Activated T-cell treated with anti-CD3 and anti-CD28 coated beads, Interleukin-2, amount 50 U/mL, for 24 hours (primary cell): Measurements from ENCODE around the gene NOS1.
"Not testable (repeated sequence)": the region's sequence is repeated elsewhere in the genome, so short reads cannot be mapped to it uniquely, and the experiment has no call there.

Experiments
- DNase-seq: peaks from one replicate; pipeline ENCODE4 v3.0.0-alpha.2; 2020
- H3K27ac Mint-ChIP-seq: 2 replicates; pipeline ENCODE4 v1.8.0; 2020; ENCODE audit warnings: mild to moderate bottlenecking, mixed read lengths
- H3K27me3 Mint-ChIP-seq: 2 replicates; pipeline ENCODE4 v1.8.0; 2020; ENCODE audit warnings: mixed read lengths
- H3K36me3 Mint-ChIP-seq: 2 replicates; pipeline ENCODE4 v1.8.0; 2020; ENCODE audit warnings: low read depth, mixed read lengths
- H3K4me1 Mint-ChIP-seq: 2 replicates; pipeline ENCODE4 v1.8.0; 2020; ENCODE audit warnings: low read depth, mixed read lengths
- H3K4me3 Mint-ChIP-seq: 2 replicates; pipeline ENCODE4 v1.8.0; 2020; ENCODE audit warnings: mild to moderate bottlenecking, moderate library complexity, mixed read lengths
- H3K9me3 Mint-ChIP-seq: 2 replicates; pipeline ENCODE4 v1.8.0; 2020; ENCODE audit warnings: mixed read lengths

NOS1 gene

DNA sequence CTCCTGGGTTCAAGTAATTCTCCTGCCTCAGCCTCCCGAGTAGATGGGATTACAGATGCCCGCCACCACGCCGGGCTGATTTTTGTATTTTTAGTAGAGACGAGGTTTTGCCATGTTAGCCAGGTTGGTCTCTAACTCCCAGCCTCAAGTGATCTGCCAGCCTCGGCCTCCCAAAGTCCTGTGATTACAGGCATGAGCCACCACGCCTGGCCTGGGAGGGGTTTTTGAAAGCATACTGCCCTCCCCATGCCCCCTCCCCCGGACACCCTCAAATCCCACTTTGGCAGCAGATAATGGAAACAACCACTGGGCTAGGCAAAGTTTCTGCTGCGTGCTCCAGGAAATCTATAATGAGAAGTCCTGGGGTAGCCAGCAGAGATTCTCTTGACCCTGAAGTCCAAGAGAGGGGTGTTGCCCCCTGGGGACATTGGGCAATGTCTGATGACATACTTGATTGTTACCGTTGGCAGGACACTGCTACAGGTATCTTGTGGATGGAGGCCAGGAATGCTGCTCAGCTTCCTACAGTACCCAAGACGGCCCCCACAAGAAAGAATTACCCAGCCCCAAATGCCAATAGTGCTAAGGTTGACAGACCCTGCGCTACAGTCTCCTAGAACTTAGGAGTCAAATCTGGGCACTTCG lies 152.5 kb downstream of the NOS1 start:
- no peaks in the 10 kb centered on the region for H3K4me1 Mint-ChIP-seq
- peaks cover 43% of the 10 kb centered on the region for H3K27me3 Mint-ChIP-seq
- H3K27ac Mint-ChIP-seq = no peak overlapping the region
- H3K9me3 Mint-ChIP-seq = no peaks in the 10 kb centered on the region
- no peak for DNase-seq
- no peaks in the 10 kb centered on the region for H3K36me3 Mint-ChIP-seq
- no peak overlapping the region for H3K4me3 Mint-ChIP-seq

DNA sequence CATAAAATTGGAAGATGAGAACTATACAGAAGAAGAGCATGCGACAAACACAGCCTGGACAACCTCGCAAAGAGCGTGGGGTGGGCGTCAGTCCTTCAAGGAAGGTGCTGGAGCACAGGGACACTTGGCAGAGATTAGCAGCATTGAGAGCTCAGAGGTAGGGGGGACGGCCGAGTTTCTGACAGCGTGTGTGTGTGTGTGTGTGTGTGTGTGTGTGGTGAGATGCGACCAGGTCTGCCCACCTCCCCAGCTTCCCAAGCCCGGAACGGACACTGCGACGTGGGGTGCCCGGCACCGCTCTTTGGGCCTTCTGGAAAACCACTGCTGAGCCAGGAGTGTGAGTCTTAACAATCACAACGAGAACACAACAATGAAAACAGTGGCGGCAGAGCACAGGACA lies 153.2 kb downstream of the NOS1 start:
- peaks cover 43% of the 10 kb centered on the region for H3K27me3 Mint-ChIP-seq
- DNase-seq = no peak
- no peaks in the 10 kb centered on the region for H3K36me3 Mint-ChIP-seq
- no peak overlapping the region for H3K4me3 Mint-ChIP-seq
- no peaks in the 10 kb centered on the region for H3K4me1 Mint-ChIP-seq
- no peak overlapping the region for H3K27ac Mint-ChIP-seq
- H3K9me3 Mint-ChIP-seq = no peaks in the 10 kb centered on the region

DNA sequence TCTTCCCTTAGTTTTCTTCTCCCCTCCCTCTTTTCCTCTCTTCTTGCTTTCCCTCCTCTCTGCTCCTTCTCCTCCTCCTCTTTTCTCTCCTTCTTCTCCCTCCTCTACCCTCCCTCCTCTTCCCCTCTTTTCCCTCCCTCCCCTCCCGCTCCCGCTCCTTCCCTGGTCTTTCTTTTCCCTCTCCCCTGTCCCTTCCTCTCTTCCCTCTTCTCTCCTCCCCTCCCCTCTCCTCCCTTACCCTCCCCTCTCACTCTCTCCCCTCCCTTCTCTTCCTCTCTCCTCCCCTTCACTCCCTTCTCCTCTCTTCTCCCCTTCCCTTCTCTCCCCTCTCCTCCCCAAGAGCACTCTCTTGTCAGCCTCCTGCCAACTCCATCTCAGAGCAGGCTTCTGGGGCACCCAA lies 153.8 kb downstream of the NOS1 start:
- Mint-ChIP-seq H3K27me3 (peaks cover 43% of the 10 kb centered on the region), H3K27ac (no peak overlapping the region), H3K9me3 (no peaks in the 10 kb centered on the region), H3K4me1 (no peaks in the 10 kb centered on the region), H3K4me3 (no peak overlapping the region), H3K36me3 (no peaks in the 10 kb centered on the region)
- no peak for DNase-seq

DNA sequence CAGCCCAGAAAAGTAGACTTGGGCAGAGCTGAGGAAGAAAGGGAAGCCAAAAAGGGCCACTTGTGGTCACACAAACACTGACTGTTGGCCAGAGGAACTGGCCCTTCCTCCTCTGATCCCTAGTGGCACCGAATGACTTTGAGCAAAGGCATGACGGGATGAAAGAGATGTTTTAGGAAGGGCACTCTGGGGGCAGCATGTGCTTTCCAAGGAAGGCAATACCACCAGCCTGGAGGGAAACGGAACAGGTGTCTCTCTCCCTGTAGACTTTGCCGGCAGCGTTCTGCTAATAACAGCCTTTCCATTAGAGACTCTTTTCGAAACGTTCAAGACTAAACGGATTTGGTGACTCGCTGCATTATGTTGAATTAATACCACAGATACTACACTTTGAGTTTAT lies 158.9 kb downstream of the NOS1 start:
- Mint-ChIP-seq H3K4me3 (no peak overlapping the region), H3K27me3 (peaks cover 21% of the 10 kb centered on the region), H3K9me3 (no peaks in the 10 kb centered on the region), H3K4me1 (no peaks in the 10 kb centered on the region), H3K27ac (no peak overlapping the region), H3K36me3 (no peaks in the 10 kb centered on the region)
- no peak for DNase-seq

DNA sequence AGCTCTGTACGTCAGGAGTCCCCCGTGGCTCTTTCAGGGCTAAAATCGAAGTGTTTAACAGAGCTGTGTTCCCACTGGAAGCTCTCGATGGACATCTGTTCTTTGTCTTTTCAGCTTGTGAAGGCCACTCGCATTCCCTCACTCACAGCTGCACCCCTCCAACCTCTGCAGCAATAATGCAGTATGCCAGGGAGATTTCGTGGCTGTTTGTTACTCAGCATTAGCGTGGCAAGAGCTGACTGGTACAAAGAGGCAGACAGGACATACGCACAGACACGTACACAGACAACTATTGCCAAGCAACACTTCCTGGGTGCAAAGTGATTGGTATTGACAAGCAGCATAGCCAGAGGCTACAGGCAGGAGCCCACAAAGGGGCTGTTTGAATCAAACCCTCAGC lies 159.4 kb downstream of the NOS1 start:
- no peak for DNase-seq
- H3K9me3 Mint-ChIP-seq = no peaks in the 10 kb centered on the region
- no peak overlapping the region for H3K4me3 Mint-ChIP-seq
- no peak overlapping the region for H3K27ac Mint-ChIP-seq
- peaks cover 18% of the 10 kb centered on the region for H3K27me3 Mint-ChIP-seq
- no peaks in the 10 kb centered on the region for H3K36me3 Mint-ChIP-seq
- H3K4me1 Mint-ChIP-seq = no peaks in the 10 kb centered on the region

DNA sequence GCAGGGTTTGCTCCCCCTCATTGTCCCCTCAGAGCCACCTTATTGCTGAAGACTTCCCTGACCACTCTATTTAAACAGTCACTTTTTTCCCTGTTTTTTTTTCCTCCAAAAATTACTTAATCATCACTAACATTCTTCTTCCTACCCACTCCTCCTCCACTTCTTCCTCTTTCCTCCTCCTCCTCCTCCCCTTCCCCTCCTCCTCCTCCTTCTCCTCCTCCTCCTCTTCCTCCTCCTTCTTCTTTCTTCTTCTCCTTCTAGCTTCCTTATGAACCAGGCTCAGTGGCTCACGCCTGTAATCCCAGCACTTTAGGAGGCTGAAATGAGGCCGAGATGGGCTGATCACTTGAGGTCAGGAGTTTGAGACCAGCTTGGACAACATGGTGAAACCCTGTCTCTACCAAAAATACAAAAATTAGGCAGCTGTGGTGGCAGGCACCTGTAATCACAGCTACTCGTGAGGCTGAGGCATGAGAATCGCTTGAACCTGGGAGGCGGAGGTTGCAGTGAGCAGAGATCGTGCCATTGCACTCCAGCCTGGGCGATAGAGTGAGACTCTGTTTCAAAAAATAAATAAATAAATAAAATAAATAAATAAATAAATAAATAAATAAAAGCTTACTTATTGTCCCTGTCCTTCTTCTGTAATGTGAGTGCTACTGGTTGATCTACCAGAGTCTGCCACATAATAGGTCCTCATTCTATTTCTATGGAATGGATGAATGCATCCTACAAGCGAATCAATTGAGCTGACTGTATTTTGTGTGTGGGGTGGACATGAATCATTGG lies 161.3 kb downstream of the NOS1 start:
- H3K27ac Mint-ChIP-seq = not testable (repeated sequence)

DNA sequence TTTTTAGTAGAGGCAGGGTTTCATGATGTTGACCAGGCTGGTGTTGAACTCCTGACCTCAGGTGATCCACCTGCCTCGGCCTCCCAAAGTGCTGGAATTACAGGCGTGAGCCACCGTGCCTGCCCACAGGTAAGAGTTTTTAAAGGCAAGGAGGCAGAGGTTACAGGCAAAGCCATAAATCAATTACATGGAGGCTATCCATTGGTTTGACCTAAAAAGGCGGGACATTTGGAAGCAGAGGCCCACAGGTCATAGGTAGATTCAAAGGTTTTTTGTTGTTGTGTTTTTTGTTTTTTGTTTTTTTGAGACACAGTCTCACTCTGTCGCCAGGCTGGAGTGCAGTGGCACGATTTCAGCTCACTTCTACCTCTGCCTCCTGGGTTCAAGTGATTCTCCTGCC lies 165.1 kb downstream of the NOS1 start:
- H3K4me3 Mint-ChIP-seq, H3K4me1 Mint-ChIP-seq, DNase-seq, H3K27me3 Mint-ChIP-seq, H3K9me3 Mint-ChIP-seq, H3K27ac Mint-ChIP-seq, H3K36me3 Mint-ChIP-seq: not testable (repeated sequence)

More for the DNA sequence above, 161.3 kb downstream of the NOS1 start:
- not testable (repeated sequence) for H3K4me3 Mint-ChIP-seq, H3K4me1 Mint-ChIP-seq, H3K36me3 Mint-ChIP-seq, H3K9me3 Mint-ChIP-seq, DNase-seq
- H3K27me3 Mint-ChIP-seq = peaks cover 11% of the 10 kb centered on the region

DNA sequence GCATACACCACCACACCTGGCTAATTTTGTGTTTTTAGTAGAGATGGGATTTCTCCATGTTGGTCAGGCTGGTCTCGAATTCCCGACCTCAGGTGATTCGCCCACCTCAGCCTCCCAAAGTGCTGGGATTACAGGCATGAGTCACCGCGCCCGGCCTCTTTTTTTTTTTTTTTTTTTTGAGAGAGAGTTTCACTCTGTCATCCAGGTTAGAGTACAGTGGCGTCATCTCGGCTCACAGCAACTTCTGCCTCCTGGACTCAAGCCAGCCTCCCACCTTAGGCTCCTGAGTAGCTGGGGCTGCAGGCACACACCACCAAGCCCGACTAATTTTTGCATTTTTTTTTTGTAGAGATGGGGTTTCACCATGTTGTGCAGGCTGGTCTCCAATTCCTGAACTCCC lies 166.4 kb downstream of the NOS1 start:
- not testable (repeated sequence) for H3K4me1 Mint-ChIP-seq, H3K36me3 Mint-ChIP-seq, DNase-seq, H3K27ac Mint-ChIP-seq, H3K4me3 Mint-ChIP-seq, H3K9me3 Mint-ChIP-seq, H3K27me3 Mint-ChIP-seq

DNA sequence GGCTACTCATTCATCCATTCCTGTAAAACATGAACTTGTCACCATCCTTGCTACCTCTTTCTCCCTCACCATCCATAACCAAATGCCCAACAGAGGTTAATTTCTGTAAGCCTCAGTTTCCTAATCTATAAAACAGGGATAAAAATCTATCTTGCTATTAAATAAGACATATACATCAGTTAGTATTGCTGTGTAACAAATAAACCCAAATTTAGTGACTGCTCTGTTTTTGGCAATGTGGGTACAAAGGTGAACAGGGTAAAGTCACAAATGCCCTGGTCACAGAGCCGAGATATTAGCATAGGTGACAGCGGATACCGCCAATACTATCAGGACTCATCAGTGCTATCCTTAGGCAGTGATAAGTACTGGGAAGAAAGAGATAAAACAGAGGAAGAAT lies 167.5 kb downstream of the NOS1 start:
- peaks cover 2% of the 10 kb centered on the region for H3K27me3 Mint-ChIP-seq
- DNase-seq = no peak
- no peaks in the 10 kb centered on the region for H3K9me3 Mint-ChIP-seq
- H3K4me3 Mint-ChIP-seq = no peak overlapping the region
- no peak overlapping the region for H3K27ac Mint-ChIP-seq
- peaks cover 9% of the 10 kb centered on the region for H3K36me3 Mint-ChIP-seq
- H3K4me1 Mint-ChIP-seq = peaks cover 12% of the 10 kb centered on the region

DNA sequence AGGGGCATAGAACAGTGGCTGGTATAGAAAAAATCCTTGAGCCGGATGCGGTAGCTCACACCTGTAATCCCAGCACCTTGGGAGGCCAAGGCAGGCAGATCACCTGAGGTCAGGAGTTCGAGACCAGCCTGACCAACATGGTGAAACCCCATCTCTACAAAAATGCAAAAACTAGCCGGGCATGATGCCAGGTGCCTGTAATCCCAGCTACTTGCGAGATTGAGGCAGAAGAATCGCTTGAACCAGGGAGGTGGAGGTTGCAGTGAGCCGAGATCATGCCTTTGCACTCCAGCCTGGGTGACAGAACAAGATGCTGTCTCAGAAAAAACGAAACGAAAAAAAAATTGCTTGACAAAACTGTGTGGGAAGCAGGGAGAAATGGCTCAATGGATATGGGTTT lies 168.8 kb downstream of the NOS1 start:
- H3K4me1 Mint-ChIP-seq = peaks cover 22% of the 10 kb centered on the region
- not testable (repeated sequence) for H3K4me3 Mint-ChIP-seq, H3K27ac Mint-ChIP-seq

DNA sequence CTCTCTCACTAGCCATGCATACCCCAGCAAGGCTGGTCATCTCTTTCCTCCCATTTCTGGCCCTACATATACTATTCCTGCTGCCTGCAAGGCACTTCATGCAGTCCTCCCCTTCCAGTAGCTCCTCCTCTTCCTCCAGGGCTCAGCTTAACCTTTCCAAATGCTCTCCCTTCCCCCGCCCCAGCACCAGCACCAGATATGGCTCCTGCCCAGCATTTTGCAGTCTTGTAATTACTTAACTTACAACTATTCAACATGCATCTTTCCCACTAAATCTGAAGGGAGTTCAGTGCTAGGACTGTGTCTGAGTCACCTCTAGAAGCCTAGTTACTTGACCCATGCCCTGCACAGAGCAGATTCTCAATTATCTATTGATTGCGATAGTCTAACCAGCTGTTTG lies 169.4 kb downstream of the NOS1 start:
- DNase-seq = no peak
- no peaks in the 10 kb centered on the region for H3K27me3 Mint-ChIP-seq
- no peak overlapping the region for H3K4me3 Mint-ChIP-seq
- peaks cover 24% of the 10 kb centered on the region for H3K36me3 Mint-ChIP-seq
- H3K4me1 Mint-ChIP-seq = peaks cover 25% of the 10 kb centered on the region
- no peak overlapping the region for H3K27ac Mint-ChIP-seq
- H3K9me3 Mint-ChIP-seq = no peaks in the 10 kb centered on the region

More for the DNA sequence above, 168.8 kb downstream of the NOS1 start:
- not testable (repeated sequence) for H3K9me3 Mint-ChIP-seq, H3K27me3 Mint-ChIP-seq, DNase-seq
- peaks cover 20% of the 10 kb centered on the region for H3K36me3 Mint-ChIP-seq

DNA sequence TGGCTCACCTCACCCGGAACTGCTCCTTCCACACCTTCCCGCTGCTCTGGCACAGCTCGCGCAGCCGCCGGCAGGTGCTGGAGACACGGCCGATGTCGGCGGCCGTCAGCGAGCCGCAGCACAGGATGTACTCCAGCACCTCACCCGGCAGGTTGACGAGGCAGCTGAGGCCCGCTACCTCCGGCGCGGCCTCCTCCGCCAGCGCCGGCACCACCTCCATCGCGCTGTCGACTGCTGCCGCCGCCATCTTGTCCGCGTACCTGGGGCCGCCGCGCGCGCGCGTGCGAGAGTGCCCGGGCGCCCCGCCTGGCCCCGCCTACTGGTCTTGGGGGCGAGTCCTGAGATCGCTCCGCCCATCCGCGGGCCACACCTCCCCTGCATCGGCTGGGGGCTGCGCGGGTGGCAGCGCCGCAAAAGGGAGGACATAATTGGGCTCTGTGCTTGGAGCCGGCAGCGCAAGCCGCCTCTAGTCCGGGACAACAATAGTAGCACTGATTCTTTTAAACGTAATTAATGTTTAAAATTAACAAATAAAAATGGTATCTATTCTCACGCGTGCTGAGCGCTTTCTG lies 171.1 kb downstream of the NOS1 start, which contains the start of gene FBXO21:
Gene FBXO21, minus strand, starts transcription at position 261 of the 572 bp plus-strand sequence. Its CDS starts 14 bp downstream, at position 247.
- DNase-seq = peak; percentile 98
- Mint-ChIP-seq H3K27ac (peak within 1 kb of the TSS; percentile 88), H3K9me3 (no peaks in the 10 kb centered on the region), H3K27me3 (no peaks in the 10 kb centered on the region), H3K36me3 (peaks cover 39% of the 10 kb centered on the region), H3K4me1 (peaks cover 30% of the 10 kb centered on the region), H3K4me3 (peak within 1 kb of the TSS; percentile 92)

DNA sequence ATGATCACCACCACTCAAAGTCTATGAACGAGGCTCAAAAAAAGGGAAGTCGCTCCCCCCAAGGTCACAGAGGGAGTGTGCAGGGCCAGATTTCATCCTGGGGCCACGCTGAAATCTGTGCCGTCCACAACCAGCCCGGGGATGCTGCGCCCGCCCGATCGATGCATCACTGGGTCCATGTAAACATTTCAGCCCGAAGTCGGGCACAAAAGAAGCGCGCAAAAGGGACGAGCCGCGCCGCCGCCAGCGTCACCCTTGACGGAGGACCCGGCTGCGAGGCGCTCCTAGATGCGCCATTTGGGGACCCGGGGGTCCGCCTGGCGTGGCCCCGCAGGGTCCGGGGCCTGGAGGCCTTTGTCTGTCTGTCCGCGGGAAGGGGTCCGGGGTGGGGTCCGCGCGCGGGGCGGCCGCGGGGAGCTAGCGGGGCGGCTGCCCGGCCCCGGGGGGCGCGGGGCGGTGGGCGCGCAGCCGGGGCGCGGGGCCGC lies 171.7 kb downstream of the NOS1 start:
- Mint-ChIP-seq H3K9me3 (no peaks in the 10 kb centered on the region), H3K27me3 (no peaks in the 10 kb centered on the region), H3K36me3 (peaks cover 45% of the 10 kb centered on the region), H3K4me1 (peaks cover 34% of the 10 kb centered on the region), H3K27ac (peak overlapping the region; percentile 87), H3K4me3 (peak overlapping the region; percentile 92)
- peak; percentile 65 for DNase-seq

DNA sequence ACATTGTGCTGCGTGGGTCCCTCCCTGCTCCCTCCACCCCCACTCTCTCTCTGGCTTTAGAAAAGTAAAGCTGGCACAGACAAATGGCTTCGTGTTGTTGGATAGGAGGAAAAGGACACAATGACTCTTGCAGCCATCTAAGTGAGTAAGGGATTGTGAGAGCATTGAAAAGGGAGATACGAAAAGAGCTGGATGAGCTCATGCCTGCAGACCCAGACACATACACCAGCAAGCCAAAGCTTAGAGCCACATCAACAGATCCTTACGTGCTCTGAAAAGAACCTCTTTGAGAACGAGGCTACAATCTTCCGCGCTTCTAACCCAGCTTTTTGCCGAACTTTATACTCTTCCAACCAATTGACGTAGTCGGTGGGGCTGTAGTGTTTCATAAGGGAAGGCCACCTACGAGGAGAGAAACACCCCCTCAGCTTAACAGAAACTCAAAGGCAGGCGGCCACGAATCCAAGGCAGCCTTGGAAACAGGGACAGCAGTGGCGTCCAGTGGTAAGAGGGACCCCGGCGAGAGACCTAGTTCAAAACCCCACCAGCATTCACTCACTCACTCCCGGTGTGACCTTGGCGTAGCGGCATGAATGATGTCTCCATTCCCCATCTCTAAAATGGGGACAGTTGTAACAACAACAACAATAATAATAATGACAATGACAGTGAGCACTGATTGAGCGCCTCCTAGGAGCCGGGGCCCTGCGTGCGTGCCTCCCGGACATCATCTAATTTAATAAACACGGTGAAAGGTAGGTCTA lies 172.3 kb downstream of the NOS1 start:
- peak overlapping the region; percentile 92 for H3K4me3 Mint-ChIP-seq

More for the DNA sequence above, 172.3 kb downstream of the NOS1 start:
- no peaks in the 10 kb centered on the region for H3K9me3 Mint-ChIP-seq
- H3K27me3 Mint-ChIP-seq = no peaks in the 10 kb centered on the region
- peaks cover 49% of the 10 kb centered on the region for H3K36me3 Mint-ChIP-seq
- peaks cover 34% of the 10 kb centered on the region for H3K4me1 Mint-ChIP-seq
- peak overlapping the region; percentile 87 for H3K27ac Mint-ChIP-seq
- DNase-seq = no peak
